ENCODE measurements around the gene SUGP2. TPM values are rescaled to one million over a fixed set of nuclear protein-coding genes. Genes with fewer than 3 reads are reported as not detected.

The SUGP2 gene
- total RNA-seq, 2 experiments from 2014 or later: 98.1 to 102 TPM

DNA sequence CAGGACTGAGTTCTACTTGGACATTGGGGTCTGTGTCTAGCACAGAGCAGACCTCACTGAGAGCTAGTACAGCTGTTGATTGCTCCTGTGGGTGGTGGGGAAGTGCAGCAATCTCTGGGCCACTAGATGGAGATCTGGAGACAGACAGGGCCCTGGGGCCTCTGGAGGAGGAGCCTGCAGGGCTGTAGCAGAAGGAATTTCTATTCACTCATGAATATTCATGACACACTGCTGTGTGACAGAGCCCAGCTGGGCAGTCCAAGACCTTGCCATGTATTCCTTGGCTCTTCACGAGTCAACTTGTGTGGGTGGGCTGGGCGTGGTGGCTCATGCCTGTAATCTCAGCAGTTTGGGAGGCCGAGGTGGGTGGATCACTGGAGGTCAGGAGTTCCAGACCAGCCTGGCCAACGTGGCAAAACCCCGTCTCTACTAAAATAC lies 37.5 kb downstream of the SUGP2 start:
- intact Hi-C loops (cut with micrococcal nuclease): no loop called here
- peaks cover 30% of the 10 kb centered on the region for H3K36me3 Mint-ChIP-seq

GRCh38 chr19:18993115-18993514 lies 40.2 kb downstream of the SUGP2 start:
- ChIA-PET CTCF (no interaction called here), POLR2A (no interaction called here)
- Mint-ChIP-seq H3K27ac (no peak overlapping the region), H3K4me3 (no peak overlapping the region), H3K27me3 (no peaks in the 10 kb centered on the region), H3K9me3 (no peaks in the 10 kb centered on the region), H3K4me1 (ENCODE audit: low read depth) (no peaks in the 10 kb centered on the region), H3K36me3 (peaks cover 21% of the 10 kb centered on the region)
- intact Hi-C loops (cut with micrococcal nuclease): no loop called here
- no peak for DNase-seq

More for the DNA sequence above, 37.5 kb downstream of the SUGP2 start:
- Mint-ChIP-seq H3K27me3 (no peaks in the 10 kb centered on the region), H3K4me1 (ENCODE audit: low read depth) (peaks cover 16% of the 10 kb centered on the region), H3K27ac (no peak overlapping the region), H3K9me3 (no peaks in the 10 kb centered on the region), H3K4me3 (no peak overlapping the region)
- CTCF ChIA-PET: interaction anchor here (1.0 kb wide), 1 partner anchor 120 kb away, joined by 3 read pairs; no protein-coding TSS in a partner anchor
- DNase-seq: peak; percentile 27
- POLR2A ChIA-PET: no interaction called here

DNA sequence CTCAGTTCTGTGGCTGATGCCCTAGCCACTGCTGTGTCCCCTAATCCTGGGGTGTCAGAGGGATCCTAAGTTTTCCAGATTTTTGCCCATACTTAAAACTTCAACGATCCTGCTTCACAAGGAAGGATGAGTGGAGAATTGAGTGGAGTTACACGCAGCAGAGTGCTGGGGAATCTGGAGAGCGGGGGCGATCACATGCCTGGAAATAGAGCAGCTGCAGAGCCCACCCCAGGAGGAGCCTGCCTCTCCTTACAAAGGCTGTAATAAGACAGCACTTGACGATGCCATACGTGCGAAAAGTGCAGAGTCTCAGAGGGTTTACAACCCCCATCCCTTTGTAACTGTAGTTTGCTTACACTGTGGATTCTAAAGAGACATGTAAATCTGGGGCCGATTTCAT lies 40.6 kb downstream of the SUGP2 start:
- Mint-ChIP-seq H3K27ac (no peak overlapping the region), H3K9me3 (no peaks in the 10 kb centered on the region), H3K27me3 (no peaks in the 10 kb centered on the region), H3K36me3 (peaks cover 21% of the 10 kb centered on the region), H3K4me3 (no peak overlapping the region), H3K4me1 (ENCODE audit: low read depth) (no peaks in the 10 kb centered on the region)
- ChIA-PET POLR2A (no interaction called here), CTCF (no interaction called here)
- no peak for DNase-seq
- intact Hi-C loops (cut with micrococcal nuclease): no loop called here

DNA sequence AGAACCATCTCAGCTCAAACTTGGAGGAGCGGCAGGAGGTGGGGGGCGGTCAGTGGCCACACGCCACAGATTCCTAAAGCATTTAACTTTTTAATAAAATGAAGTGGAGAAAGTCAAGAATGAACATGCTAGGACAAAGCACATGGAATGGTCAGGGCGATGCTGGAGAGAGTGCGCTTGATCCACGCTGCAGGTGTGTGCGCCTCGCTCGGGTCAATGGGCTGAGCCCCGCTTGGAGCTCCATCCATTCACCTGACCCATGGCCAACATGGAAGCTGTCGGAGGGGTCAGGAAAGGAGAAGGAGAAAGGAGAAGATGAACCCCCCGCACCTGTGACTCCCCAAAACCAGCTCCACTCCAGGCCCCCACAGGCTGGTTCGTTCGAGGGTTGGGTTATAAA lies 41.8 kb downstream of the SUGP2 start:
- no peaks in the 10 kb centered on the region for H3K27me3 Mint-ChIP-seq
- ChIA-PET CTCF (no interaction called here), POLR2A (interaction anchor here (0.6 kb wide), 1 partner anchor 8 kb away, joined by 5 read pairs; no protein-coding TSS in a partner anchor)
- no peak overlapping the region for H3K4me3 Mint-ChIP-seq
- H3K4me1 Mint-ChIP-seq (ENCODE audit: low read depth): no peaks in the 10 kb centered on the region
- H3K36me3 Mint-ChIP-seq: peaks cover 21% of the 10 kb centered on the region
- no peak for DNase-seq
- intact Hi-C loops (cut with micrococcal nuclease): no loop called here
- no peaks in the 10 kb centered on the region for H3K9me3 Mint-ChIP-seq
- H3K27ac Mint-ChIP-seq: no peak overlapping the region

- H3K27me3 Mint-ChIP-seq: no peaks in the 10 kb centered on the region
- ChIA-PET POLR2A (no interaction called here), CTCF (no interaction called here)
- no peaks in the 10 kb centered on the region for H3K9me3 Mint-ChIP-seq
- peaks cover 21% of the 10 kb centered on the region for H3K36me3 Mint-ChIP-seq
- intact Hi-C loops (cut with micrococcal nuclease): no loop called here
- no peak overlapping the region for H3K4me3 Mint-ChIP-seq
- no peak overlapping the region for H3K27ac Mint-ChIP-seq
- no peaks in the 10 kb centered on the region for H3K4me1 Mint-ChIP-seq (ENCODE audit: low read depth)
- DNase-seq: no peak
These were observed 42.3 kb downstream of the SUGP2 start for GRCh38 chr19:18991006-18991405.

DNA sequence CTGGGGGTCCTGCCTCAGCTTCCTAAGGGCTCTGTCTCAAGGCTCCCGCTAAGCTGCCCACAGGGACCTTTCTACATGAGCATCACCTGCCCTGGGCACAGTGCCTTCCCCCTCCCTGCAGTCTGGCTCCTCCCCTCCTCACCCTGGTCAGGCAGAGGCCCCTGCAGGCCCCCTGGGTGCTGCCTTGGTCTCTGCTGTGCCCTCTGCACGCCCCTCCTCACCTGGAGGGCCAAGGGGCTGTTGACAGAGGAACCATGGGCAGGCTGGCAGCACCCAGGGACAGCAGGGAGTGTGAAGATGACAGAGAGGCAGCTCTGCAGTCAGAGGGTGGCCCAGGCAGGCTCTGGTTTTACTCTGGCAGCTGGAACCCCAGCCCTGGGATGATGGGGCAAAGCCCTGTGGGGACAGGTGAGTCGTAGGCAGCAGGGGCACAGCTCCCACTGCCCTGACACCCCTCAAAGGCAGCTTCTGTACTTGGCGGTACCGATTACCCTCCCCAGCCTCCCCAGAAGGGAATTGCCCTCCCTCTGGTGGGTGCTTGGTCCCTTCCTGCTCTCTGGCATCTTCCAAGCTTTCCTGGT lies 43.1 kb downstream of the SUGP2 start:
- Mint-ChIP-seq H3K27me3 (peaks cover 2% of the 10 kb centered on the region), H3K9me3 (no peaks in the 10 kb centered on the region), H3K4me1 (ENCODE audit: low read depth) (no peaks in the 10 kb centered on the region), H3K36me3 (peaks cover 21% of the 10 kb centered on the region), H3K4me3 (no peak overlapping the region), H3K27ac (no peak overlapping the region)
- DNase-seq: no peak
- POLR2A ChIA-PET: no interaction called here
- intact Hi-C loops (cut with micrococcal nuclease): no loop called here
- CTCF ChIA-PET: interaction anchor here (0.6 kb wide), 1 partner anchor 121 kb away, joined by 3 read pairs; no protein-coding TSS in a partner anchor

- H3K4me1 Mint-ChIP-seq (ENCODE audit: low read depth): no peaks in the 10 kb centered on the region
- ChIA-PET CTCF (no interaction called here), POLR2A (no interaction called here)
- peaks cover 20% of the 10 kb centered on the region for H3K36me3 Mint-ChIP-seq
- no peak overlapping the region for H3K4me3 Mint-ChIP-seq
- DNase-seq: no peak
- no peak overlapping the region for H3K27ac Mint-ChIP-seq
- no peaks in the 10 kb centered on the region for H3K9me3 Mint-ChIP-seq
- intact Hi-C loops (cut with micrococcal nuclease): no loop called here
- peaks cover 5% of the 10 kb centered on the region for H3K27me3 Mint-ChIP-seq
These were observed 44.0 kb downstream of the SUGP2 start for GRCh38 chr19:18989316-18989715.

DNA sequence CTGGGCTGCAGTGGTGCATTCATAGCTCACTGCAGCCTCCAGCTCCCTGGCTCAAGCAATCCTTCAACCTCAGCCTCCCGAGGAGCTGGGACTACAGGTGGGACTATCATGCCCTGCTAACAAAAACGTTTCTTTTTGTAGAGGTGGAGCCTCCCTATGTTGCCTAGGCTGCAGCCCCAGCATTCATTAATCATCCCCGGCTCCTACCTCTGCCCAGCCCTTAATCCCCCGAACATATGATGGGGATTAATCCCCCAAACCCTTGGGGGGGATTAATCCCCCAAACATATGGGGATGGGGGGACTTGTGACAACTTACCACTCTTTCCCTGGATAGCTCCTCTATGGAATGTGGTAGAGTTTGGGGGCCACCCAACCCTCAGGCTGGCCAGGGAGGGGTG lies 45.9 kb downstream of the SUGP2 start:
- H3K4me3 Mint-ChIP-seq: no peak overlapping the region
- no peak overlapping the region for H3K27ac Mint-ChIP-seq
- H3K27me3 Mint-ChIP-seq: peaks cover 10% of the 10 kb centered on the region
- no peaks in the 10 kb centered on the region for H3K9me3 Mint-ChIP-seq
- DNase-seq: no peak
- CTCF ChIA-PET: interaction anchor here (0.6 to 1.6 kb wide), 3 partner anchors 60 to 393 kb away, joined by 4 to 5 read pairs (median 5); partner anchors contain the start of genes COPE and DDX49
- POLR2A ChIA-PET: no interaction called here
- intact Hi-C loops (cut with micrococcal nuclease): no loop called here
- H3K4me1 Mint-ChIP-seq (ENCODE audit: low read depth): no peaks in the 10 kb centered on the region
- H3K36me3 Mint-ChIP-seq: peaks cover 5% of the 10 kb centered on the region

GRCh38 chr19:18985257-18985656 lies 48.1 kb downstream of the SUGP2 start:
- Mint-ChIP-seq H3K4me3 (no peak overlapping the region), H3K36me3 (no peaks in the 10 kb centered on the region), H3K9me3 (no peaks in the 10 kb centered on the region), H3K4me1 (ENCODE audit: low read depth) (no peaks in the 10 kb centered on the region), H3K27me3 (peaks cover 10% of the 10 kb centered on the region), H3K27ac (no peak overlapping the region)
- ChIA-PET POLR2A (no interaction called here), CTCF (no interaction called here)
- intact Hi-C loops (cut with micrococcal nuclease): no loop called here
- DNase-seq: no peak

- Mint-ChIP-seq H3K4me3 (no peak overlapping the region), H3K9me3 (no peaks in the 10 kb centered on the region), H3K4me1 (ENCODE audit: low read depth) (no peaks in the 10 kb centered on the region), H3K27ac (no peak overlapping the region), H3K27me3 (peaks cover 12% of the 10 kb centered on the region), H3K36me3 (no peaks in the 10 kb centered on the region)
- DNase-seq: no peak
- CTCF ChIA-PET: no interaction called here
- intact Hi-C loops (cut with micrococcal nuclease): no loop called here
- POLR2A ChIA-PET: interaction anchor here (0.6 kb wide), 1 partner anchor 8 kb away, joined by 5 read pairs; no protein-coding TSS in a partner anchor
These were observed 49.1 kb downstream of the SUGP2 start for GRCh38 chr19:18984251-18984650.

- intact Hi-C loops (cut with micrococcal nuclease): no loop called here
- no peak overlapping the region for H3K4me3 Mint-ChIP-seq
- no peaks in the 10 kb centered on the region for H3K9me3 Mint-ChIP-seq
- ChIA-PET POLR2A (no interaction called here), CTCF (interaction anchor here (0.9 kb wide), 1 partner anchor 292 kb away, joined by 3 read pairs; no protein-coding TSS in a partner anchor)
- no peak overlapping the region for H3K27ac Mint-ChIP-seq
- DNase-seq: no peak
- peaks cover 16% of the 10 kb centered on the region for H3K27me3 Mint-ChIP-seq
- H3K4me1 Mint-ChIP-seq (ENCODE audit: low read depth): no peaks in the 10 kb centered on the region
- no peaks in the 10 kb centered on the region for H3K36me3 Mint-ChIP-seq
These were observed 50.6 kb downstream of the SUGP2 start for GRCh38 chr19:18982669-18983068.

GRCh38 chr19:18980432-18981020 lies 52.8 kb downstream of the SUGP2 start:
- H3K27me3 Mint-ChIP-seq: peaks cover 16% of the 10 kb centered on the region
- DNase-seq: no peak
- H3K27ac Mint-ChIP-seq: no peak overlapping the region
- no peak overlapping the region for H3K4me3 Mint-ChIP-seq
- ChIA-PET POLR2A (no interaction called here), CTCF (no interaction called here)
- H3K4me1 Mint-ChIP-seq (ENCODE audit: low read depth): no peaks in the 10 kb centered on the region
- intact Hi-C loops (cut with micrococcal nuclease): no loop called here
- no peaks in the 10 kb centered on the region for H3K36me3 Mint-ChIP-seq
- H3K9me3 Mint-ChIP-seq: no peaks in the 10 kb centered on the region

DNA sequence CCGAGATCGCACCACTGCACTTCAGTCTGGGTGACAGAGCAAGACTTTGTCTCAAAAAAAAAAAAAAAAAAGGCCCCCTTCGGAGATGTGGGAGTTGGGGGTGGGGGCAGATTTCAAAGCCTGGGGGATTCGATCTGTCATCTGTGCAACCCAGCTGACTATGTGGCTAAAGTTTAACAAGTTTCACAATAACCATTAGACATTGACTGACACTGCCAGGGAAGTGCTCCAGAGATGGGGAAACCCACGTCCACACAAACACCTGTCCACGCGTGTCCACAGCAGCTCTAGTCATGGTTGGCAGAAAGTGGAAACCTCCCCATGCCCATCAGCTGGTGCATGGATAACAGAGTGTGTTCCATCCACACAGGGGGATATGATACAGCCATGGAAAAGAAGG lies 54.7 kb downstream of the SUGP2 start:
- ChIA-PET CTCF (no interaction called here), POLR2A (no interaction called here)
- Mint-ChIP-seq H3K4me1 (ENCODE audit: low read depth) (no peaks in the 10 kb centered on the region), H3K27me3 (peaks cover 9% of the 10 kb centered on the region), H3K9me3 (no peaks in the 10 kb centered on the region), H3K27ac (no peak overlapping the region), H3K36me3 (no peaks in the 10 kb centered on the region), H3K4me3 (no peak overlapping the region)
- intact Hi-C loops (cut with micrococcal nuclease): no loop called here
- DNase-seq: no peak

Measured in activated CD4-positive, alpha-beta memory T cell treated with anti-CD3 and anti-CD28 coated beads for 36 hours (primary cell).